ENCODE measurements around the gene ANP32A.

Gene ANP32A

GRCh38 chr15:68797599-68798345 lies 22.9 kb downstream of the ANP32A start:
- no peak for DNase-seq

DNA sequence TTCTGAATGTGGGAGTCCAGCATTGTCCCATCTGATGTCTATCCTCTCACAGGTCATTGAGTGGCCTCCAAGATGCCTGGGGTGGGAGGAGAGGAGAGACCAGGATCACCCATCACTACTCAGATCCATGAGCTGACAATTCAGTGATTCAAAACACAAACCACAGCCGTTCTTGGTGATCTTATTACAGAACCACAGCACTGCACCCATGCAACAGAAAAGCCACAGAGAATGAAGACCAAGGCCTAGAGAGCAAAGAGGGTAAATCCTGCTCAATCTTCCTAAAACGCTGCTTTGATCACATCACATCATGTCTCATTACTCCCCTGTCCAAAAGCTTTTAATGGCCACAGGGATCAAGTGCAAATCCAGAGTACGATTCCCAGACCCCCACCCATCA lies 23.5 kb downstream of the ANP32A start:
- no peak for DNase-seq

DNA sequence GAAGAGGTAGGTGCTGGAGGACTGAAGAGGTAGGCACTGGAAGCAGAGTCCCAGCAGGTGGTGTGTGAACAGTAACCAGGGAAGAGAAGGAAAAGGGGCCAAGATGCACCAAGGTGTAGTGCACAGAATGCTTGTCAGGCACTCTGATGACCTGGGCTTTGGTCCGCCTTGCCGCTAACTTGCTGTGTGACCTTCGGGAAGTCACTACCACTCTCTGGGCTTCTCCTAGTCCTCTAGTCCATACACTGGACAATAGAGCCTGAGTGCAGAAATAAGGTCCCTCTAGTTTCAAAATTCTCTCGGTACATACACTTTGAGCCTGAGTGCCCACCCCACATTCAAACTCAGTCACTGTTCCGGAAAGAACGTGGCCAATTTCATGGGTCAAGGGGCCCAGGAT lies 24.1 kb downstream of the ANP32A start:
- DNase-seq, result no peak

DNA sequence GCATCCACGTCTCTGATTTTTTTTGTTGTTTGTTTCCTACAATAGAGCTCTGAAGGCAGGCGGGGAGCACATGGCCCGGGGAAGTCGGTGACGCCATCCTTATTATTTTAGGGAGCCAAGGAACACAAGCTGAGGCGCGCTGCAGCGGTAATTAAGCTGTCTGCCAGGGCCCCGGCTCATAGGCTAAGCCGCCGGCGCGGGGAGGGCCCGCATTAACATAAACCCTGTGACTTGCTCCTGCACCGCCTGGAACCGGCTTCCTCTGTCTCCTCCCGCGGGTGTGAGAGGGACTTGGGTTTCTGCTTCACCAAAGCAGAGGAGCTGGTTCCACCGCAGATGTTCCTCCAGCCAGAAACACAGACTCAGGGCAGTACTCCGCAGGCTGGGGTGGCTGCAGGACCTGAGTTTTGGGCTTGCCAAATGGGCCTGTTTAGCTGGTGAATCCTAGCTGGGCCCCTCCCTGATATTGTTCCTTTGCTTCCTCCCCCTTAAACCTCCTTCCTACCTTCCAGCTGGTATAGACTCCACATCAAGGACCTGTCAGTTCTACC lies 25.3 kb downstream of the ANP32A start:
- peak; percentile 85 for DNase-seq

DNA sequence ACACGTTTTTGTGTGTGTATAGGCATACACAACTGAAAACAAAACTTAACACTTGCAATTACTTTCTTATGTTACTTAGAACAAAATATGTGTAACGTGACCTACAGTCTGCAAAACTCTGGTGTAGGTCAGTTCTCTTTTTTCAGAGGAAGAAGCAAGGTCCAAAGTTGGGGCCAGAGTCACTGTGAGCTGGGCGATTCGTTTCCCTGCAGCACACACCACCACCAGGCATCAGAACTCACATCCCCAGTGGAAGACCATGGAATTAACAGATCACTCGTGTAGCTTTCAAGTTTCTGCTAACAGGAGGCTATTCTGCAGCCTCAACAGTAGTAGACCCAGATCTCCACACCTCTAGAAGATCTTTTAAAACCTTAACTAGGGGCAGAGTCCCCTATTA lies 25.8 kb downstream of the ANP32A start:
- DNase-seq, result no peak

DNA sequence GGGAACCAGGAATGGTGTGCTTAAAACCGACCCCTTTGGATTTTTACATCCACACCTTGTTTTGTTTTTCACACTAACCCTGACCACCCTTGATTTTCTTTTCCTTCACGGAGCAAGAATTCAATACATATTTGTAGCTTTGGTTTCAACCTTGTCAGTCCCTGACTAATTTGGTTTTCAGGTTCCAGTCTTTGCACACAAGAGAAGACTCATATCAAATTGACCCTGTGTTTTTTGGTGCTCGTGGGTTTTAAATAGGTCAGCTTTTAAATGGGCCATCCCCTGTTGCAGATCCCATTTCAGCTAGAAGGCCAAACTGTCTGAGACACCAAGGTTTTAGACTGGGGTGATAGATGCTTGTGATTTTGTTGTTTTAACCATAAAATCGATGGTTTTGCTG lies 26.4 kb downstream of the ANP32A start:
- no peak for DNase-seq

DNA sequence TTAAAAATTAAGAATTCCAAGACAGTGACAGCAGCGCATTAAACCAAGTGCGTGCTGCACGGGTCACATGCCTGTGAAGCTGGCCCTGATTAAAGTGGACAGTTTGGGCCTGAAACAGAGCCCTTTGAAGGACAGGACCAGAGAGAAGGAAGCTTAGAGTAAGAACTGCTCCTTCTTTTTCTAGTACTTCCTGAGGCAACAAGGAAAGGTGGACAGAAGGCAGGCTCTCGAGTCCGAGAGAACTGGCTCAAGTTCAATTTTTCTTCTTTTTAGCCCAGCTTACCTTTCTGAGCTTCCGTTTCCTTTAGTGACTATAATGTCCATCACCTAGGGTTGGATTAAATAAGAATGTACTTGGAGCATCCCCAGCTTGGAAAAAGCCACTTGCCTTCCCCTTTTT lies 26.9 kb downstream of the ANP32A start:
- DNase-seq, result no peak

DNA sequence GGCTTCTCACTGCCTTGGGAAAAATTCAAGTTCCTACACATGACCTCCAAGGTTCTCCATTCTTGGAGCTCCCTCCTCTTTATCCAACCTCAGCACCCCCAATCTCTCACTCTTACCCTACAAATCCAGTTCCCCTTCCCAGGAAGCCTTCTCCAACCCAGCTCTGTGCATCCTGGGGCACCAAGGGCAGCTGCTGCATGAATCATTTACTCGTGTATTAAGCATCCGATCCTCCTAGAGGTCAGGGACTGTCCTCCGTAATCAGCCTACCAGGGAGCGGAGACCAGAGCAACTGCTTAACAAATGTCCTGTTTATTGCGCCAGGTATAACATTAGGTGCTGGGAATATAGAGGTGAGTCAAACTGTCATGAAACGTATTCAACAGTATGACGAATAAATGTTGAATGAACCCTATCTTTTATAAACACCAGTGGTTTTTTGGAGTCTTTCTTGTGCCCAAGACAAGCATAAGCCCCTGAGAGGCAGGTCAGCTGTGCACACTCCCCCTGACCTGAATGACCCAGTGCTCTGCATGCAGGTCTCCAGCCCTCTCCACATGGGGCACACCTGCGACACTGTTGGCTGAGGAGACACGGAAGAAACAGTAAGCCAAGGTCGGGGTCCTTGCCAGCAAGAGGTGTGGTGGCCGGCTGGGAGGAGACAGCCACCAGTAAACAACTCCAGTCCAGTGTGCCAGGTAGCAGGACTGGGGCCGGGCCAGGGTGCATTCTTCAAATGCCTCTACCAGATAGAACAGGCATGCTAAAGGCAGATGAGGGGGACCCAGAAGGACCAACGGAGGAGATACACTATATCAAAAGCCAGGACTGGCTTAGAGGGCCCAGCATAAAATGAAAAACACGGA lies 27.6 kb downstream of the ANP32A start:
- DNase-seq, result no peak

DNA sequence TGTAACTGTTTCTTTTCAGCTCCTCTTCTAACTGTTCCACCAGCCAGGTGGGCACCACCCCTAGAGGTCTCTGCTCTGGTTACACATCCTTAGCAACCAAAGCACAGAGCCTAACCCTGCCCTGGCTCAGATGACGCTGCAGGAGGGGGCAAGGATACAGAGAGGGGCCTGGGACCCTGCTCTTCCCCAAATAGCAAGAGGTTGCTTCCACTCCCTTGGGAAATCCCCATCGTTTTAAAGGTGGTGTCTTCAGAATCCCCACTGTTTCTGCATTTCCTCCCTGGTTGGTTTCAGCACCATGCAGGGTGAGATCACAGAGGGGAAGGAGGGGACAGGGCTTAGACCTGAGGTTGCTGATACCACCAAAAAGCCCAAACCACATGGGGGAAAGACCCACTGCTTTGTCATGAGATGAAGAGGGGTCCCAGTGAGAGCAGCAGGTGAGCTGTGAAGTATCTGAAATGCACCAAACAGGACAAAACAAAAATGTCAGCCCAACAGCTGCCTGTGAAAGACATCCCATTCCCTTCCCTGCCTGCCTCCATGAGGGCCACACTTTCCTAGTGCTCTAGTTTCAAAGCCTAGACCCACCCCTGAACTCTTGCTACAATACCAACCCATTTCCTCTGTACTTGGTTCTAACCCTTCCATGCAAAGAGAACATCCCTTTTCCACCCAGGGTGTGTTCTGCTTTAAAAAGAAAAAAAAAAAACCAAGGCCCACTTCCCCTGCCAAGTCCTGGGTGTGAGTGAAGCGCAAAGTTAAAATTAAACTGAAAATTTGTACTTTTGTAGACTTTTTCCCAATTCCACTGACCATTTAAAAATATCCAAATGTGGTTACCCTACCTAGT lies 29.0 kb downstream of the ANP32A start:
- no peak for DNase-seq

GRCh38 chr15:68790910-68791309 lies 29.8 kb downstream of the ANP32A start:
- DNase-seq, result no peak

DNA sequence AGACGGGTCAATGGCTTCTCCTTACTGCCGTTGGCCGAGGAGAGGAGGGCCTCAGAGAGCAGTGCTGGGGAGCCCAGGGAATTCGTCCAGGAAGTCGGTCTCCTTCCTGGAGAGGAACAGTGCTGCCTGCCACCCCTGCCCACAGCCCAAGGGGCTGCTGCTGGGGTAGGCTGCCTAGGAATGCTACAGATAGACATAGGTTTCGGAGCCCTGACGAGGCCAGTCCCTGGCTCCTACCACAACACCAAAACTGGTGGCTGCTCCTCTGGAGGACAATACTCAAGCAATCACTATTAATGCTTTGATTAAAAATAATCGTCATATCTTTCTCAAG lies 30.5 kb downstream of the ANP32A start:
- no peak for DNase-seq

DNA sequence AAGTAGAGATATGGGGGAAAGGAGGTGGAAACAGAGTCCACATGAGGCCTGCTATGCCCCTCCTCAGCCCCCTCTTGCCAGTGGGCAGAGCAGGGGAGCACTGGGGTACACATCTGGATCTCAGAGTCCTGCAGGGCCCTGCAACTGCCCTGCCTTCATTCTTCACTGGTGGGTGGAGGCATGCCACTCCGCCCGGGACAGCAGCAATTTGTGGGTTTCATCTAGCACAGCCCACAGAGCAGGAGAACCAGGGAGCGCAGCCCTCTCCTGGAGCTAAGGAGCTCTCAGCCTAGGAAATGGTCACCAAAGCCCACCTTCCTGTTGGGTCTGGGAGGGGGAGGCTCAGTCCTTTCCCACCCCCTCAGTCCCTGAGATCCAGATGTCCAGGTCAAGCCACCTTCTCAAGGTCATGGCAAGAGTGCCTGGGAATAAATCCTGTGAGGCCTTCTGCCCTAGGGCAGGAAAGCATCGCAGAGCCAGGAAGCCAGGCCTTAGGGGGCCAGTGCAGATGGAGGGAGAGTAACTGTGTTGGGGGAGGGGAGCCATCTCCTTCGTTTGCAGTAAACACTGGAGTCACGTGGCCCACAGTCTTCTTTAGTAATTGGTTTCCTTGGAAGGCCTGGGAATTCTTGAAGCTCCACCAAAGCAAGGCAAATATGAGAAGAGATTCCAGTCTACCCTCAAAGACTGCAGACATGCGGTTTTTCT lies 31.0 kb downstream of the ANP32A start:
- DNase-seq, result peak; percentile 80

DNA sequence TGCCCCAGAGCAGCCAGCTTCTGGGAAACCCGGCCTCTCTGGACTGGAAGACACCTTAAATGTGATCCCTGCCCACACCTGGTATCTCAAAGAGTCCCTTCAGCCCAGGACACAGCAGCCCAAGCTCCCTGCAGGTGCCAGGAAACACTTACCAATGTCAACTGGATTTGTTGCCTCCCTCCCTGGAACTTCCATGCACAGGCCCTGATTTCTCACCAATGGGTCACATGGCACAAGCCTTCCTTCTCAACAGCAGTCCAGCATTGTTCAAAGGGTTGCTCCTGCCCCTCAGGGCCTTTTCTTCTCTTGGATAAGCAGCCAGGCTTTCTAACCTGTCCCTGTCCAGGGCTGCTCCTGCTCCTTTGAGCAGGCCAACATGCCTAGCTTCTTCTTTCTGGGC lies 31.6 kb downstream of the ANP32A start:
- no peak for DNase-seq

DNA sequence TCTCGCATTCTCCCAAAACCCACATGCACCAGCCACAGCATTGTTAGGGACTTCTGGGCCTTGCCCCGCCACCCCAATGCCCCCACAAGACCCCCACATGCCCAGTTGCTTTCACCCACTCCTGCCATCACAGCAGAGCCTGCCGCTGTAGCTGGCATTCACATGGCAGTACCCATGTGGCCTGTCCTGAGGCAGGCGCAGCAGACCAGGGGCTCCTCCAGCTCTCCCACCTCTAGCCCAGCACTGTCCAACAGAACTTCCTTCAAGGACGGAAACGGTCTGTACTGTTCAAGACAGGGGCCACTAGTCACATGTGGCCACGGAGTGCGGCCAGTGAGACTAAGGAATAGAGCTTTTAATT lies 32.5 kb downstream of the ANP32A start:
- DNase-seq, result no peak

- no peak for DNase-seq
These were observed 33.0 kb downstream of the ANP32A start for GRCh38 chr15:68787609-68788263.

DNA sequence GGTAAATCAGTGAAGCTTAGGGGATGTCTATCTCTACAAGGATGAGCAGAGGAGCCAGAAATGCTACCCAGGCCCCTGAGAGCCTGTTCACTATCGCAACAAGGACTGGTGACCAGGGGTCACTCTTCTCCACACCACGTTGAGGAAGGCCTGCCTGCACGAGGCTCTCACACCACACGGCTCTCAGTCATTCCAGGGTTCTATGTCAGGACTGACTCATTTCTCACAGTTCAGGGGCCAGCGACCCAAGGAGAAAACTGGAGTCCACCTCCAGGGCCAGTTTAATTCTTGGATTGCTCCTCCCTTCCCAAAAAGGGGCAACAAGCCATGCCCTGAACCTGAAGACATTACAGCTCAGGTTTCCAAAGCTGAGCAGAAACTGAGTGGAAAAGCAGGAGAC lies 33.9 kb downstream of the ANP32A start:
- no peak for DNase-seq

DNA sequence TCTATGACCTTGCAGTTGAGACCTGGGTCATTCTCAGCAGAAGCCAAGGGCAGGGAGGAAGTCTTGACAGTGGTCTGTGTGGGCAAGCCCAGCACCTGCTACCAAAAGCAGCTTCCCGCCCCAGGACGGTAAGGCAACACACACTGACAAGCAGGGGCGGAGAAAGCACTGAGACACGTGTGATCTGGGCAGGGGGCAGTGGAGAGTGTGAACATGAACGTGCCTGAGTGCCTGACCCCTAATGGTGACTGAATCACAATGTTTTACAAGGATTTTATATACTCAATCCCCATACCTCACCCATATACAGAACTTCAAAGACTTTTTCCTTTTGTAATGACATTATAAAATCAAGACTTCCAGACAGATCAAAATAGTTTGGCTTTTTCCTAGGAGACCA lies 35.2 kb downstream of the ANP32A start:
- DNase-seq, result no peak

DNA sequence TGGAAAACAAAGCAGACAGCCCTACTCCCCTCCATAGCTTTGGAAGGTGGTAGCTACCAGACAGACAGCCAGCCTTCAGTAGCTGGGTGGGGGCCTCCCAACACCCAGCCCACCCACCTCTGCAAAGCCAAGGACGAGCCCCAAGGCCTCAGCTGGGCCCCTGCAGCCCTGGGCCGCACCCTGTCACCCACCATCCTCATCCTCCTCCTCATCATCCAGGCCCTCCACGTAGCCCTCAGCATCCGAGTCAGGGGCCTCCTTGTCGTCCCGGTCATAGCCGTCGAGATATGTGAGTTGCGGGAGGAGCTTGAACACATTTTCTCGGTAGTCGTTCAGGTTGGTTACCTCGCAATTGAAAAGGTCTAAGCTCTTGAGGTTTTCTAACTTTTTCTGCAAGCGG lies 36.5 kb downstream of the ANP32A start:
- no peak for DNase-seq

DNA sequence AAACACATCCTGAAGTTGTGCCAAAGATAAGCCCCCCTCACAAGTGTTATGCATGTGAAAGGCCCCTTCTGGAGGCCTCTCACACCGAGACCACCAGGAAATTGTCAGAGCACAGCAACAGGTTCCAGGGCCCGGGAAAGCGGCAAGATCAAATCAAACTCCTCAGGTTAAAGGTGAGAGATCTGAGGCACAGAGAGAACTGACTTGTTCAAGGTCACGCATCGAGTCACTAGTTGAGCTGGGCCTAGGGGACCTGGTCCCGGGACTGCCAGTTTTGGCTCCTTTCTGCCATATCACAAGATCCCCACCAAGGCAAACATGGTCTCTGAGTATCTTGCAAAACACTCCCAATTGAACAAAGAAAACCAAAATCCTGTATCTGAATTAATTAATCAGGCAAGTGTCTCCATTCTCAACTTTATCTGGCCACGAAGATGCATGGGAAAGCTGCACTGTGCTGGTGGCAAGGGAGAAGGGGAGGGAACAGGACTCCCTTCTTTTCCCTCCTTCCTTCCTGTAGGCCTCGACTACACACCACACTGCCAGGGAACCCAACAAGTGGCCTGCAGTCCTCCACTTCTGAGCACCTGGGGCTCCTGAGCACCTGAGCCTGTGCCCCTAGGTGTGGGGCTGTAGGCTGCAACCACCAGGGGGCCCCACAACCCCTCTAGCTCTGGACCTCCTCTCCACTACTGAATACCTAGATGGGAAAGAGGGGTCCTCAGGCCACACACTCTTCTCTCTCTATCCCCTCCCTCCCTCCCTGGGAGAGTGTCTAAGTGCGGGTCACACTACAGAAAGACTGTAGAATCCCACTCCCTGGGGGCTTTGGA lies 37.3 kb downstream of the ANP32A start:
- DNase-seq, result no peak

- DNase-seq, result no peak
These were observed 38.0 kb downstream of the ANP32A start for GRCh38 chr15:68782589-68783161.

Measured in retina (tissue), 1 donor.